Measurements from ENCODE around the gene TRIM52.
"Not testable (repeated sequence)": the region's sequence is repeated elsewhere in the genome, so short reads cannot be mapped to it uniquely, and the experiment has no call there.

TRIM52 gene

DNA sequence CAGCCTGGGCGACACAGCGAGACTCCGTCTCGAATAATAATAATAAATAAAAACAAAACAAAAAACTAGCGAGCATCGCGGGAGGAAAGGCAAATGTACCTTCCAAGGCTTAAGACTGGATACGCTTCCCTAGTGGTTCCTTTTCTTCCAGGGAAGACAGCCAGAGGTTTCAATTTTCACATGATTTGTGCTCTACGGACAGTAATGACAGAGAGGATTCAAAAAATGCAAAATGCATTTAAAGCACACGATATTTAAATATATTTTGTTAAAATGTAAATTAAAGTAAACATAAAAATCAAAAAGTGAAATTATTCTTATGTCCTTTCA is 42.2 kb downstream of the TRIM52 start:
- TF ChIP-seq GATA1 (IDR thresholded peaks at IDR 0.05; ENCODE audit: low read depth, low read length) (no peak), POLR2A (IDR thresholded peaks at IDR 0.05; ENCODE audit: low read length) (no peak)

DNA sequence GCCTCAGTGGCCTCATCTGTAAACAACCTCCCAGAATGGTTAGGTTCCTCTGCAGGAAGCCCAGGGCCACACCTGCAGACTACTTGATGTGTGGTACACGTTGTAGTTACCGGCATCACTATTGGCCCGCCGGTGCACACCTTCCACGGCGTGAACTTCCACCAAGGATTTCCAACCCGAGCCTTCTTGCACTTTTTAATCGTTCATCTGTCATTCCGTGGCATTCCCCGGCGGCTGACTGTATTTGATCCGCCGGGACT is 43.2 kb downstream of the TRIM52 start:
- TF ChIP-seq GATA1 (IDR thresholded peaks at IDR 0.05; ENCODE audit: low read depth, low read length) (no peak), POLR2A (IDR thresholded peaks at IDR 0.05; ENCODE audit: low read length) (no peak)
- DNase-seq = no peak

More for the DNA sequence above, 42.2 kb downstream of the TRIM52 start:
- no peak for DNase-seq

DNA sequence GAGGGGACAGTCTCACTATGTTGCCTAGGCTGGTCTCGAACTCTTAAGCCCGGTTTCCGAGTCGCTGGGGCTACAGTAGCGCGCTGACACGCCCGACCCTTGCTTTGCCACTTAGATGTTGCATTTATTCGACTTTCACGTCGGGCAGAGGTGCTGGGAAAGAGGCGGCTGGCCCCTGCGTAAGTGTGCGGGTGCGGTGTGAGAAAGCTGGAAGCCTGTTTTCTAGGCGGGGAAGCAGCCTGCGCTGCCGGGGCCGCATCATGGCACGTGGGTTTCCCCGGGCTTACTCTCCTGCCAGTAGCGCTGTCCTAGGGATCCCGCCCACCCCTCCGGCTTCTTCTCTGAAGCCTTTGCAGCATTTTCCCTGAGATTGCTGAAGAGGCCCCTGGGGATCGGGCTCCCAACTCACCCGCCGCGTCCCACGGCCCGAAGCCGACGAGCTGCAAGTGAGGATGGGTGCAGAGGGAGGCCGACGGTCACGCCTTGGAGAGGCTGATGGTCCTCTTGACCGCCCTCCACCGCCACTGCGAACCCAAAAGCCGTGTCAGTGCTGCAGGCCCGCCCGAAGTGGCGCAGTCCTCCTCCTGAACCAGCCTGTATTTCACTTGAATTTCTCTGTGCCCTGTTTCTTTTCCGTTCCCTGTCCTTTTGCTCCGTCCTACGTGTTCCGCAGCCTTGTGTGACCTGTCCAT is 43.7 kb downstream of the TRIM52 start:
- TF ChIP-seq POLR2A (IDR thresholded peaks at IDR 0.05; ENCODE audit: low read length) = no peak
- TF ChIP-seq GATA1 (IDR thresholded peaks at IDR 0.05; ENCODE audit: low read depth, low read length) = no peak
- DNase-seq = no peak

DNA sequence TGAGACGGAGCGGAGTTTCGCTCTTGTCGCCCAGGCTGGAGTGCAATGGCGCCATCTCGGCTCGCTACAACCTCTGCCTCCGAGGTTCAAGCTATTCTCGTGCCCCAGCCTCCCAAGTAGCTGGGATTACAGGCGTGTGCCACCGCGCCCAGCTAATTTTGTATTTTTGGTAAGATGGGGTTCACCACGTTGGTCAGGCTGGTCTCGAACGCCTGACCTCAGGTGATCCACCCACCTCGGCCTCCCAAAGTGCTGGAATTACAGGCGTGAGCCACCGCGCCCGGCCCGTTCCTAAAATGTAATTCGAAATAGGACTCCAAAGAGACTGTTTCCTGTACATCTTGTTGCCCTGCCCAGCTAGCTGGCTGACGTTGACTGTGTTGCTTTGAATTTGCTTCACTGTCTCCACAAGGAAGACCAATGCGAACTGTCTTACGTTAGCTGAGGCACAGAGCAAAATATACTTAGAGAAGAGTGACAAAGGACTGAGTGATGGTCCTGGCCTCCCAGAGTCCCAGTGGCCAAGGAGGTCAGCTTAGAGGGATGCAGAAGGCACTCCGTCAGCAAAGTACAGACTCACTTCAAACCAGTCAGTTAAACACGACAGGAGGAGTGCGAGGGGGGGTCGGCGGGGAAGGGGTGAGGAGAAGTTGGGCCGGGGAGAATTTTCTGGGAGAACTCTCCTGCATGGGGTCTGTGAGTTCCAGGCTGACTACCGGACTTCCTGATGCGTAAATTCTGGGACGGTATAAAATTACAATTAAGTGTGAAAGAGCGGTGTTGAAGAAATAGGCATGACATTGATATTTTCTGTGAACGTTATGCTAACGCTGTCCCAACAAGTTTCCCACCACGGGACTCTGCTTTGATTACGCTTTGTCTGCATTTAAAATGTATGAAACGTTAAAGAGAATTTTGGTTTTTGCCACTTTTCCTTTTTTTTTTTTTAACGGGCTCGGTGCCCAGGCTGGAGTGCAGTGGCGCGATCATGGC is 44.6 kb downstream of the TRIM52 start:
- DNase-seq = no peak

DNA sequence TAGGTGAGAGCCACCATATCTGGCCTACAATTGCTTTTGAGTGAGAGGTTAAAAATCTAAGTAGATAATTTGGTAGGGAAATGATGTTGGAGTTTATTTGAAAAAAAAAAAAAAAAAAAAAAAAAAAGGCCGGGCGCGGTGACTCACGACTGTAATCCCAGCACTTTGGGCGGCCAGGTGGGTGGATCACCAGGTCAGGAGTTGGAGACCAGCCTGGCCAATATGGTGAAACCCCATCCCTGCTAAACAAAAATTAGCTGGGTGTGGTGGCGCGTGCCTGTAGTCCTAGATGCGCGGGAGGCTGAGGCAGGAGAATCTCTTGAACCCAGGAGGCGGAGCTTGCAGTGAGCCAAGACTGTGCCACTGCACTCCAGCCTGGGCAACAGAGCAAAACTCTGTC is 46.7 kb downstream of the TRIM52 start:
- not testable (repeated sequence) for DNase-seq

More for the DNA sequence above, 44.6 kb downstream of the TRIM52 start:
- TF ChIP-seq POLR2A (IDR thresholded peaks at IDR 0.05; ENCODE audit: low read length) (no peak), GATA1 (IDR thresholded peaks at IDR 0.05; ENCODE audit: low read depth, low read length) (no peak)

DNA sequence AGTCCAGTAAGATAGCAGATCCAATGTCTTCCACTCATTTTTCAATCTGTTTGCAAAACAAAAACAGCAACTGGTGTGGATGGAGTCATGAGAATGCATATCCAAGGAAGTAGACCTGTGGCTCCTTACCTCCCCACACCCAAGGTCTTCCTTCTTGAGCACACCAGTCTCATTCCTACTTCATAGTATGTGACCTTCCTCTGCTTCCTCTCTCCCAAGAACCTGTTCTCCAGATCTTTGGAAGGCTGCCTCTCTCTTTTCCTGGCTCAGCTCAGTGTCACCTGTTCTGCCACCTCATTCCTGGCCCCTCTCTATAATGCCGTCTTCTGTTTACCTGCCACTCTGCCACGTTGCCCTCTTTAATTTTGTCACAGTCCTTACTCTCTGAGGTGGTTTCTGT is 48.0 kb downstream of the TRIM52 start:
- no peak for DNase-seq
- TF ChIP-seq POLR2A (IDR thresholded peaks at IDR 0.05; ENCODE audit: low read length) (no peak), GATA1 (IDR thresholded peaks at IDR 0.05; ENCODE audit: low read depth, low read length) (no peak)

DNA sequence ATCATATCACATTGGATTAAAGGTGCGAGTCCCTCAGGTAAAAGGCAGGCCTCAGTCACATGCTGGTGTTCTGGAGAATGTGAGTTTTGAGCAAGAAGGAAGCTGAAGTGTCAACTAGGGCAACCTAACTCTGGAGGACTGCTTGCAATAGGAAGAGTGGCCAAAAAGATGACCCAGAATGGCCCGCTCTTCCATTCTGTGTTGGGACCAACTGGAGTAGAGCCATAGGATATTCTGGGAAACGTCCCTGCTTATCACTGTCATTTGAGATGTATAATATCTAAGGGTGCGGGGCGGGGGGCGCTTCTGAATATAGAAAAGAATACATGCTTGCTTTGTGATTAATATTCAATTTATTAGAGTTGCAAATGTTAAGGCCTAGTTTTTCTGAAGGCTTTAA is 48.9 kb downstream of the TRIM52 start:
- TF ChIP-seq POLR2A (IDR thresholded peaks at IDR 0.05; ENCODE audit: low read length) = no peak
- TF ChIP-seq GATA1 (IDR thresholded peaks at IDR 0.05; ENCODE audit: low read depth, low read length) = no peak
- no peak for DNase-seq

DNA sequence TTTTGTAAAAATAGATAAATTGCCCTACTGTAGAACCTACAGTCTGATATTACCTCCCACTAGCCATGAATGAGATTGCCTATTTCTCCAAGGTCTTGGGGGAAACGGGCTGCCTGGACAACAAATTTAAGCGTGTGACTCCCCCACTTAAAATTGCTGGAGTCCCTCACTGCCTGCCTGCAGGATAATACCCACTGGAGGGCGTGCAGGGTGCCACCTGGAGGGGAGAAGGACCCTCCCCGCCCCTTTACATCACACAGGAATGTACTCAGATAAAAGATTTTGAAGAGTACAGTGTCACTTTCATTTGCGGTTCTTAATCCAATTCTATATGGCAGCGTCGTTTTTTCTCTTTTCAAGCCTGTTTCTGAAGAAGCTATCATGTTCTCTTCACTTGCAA is 49.7 kb downstream of the TRIM52 start:
- TF ChIP-seq POLR2A (IDR thresholded peaks at IDR 0.05; ENCODE audit: low read length) (no peak), GATA1 (IDR thresholded peaks at IDR 0.05; ENCODE audit: low read depth, low read length) (no peak)
- no peak for DNase-seq

DNA sequence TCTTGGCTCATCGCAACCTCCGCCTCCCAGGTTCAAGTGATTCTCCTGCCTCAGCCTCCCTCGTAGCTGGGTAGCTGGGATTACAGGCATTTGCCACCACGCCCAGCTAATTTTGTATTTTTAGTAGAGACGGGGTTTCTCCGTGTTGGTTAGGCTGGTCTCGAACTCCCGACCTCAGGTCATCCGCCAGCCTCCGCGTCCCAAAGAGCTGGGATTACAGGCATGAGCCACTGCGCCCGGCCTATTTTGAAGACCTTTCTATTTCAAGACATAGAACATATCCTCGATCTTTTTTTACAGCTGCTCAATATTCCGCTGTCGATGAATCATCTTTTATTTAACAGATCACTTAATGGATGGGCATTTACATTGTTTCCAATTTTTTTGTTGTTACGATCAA is 50.2 kb downstream of the TRIM52 start:
- not testable (repeated sequence) for DNase-seq

DNA sequence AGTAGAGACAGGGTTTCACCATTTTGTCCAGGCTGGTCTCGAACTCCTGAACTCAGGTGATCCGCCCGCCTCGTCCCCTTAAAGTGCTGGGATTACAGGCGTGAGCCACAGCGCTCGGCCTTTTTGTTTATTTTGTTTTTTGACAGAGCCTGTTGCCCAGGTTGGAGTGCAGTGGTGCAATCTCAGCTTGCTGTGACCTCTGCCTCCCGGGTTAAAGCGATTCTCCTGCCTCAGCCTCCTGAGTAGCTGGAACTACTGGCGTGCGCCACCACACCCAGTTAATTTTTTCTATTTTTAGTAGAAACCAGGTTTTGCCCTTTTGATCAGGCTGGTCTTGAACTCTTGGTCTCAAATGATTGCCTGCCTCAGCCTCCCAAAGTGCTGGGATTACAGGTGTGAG is 50.8 kb downstream of the TRIM52 start:
- not testable (repeated sequence) for DNase-seq

DNA sequence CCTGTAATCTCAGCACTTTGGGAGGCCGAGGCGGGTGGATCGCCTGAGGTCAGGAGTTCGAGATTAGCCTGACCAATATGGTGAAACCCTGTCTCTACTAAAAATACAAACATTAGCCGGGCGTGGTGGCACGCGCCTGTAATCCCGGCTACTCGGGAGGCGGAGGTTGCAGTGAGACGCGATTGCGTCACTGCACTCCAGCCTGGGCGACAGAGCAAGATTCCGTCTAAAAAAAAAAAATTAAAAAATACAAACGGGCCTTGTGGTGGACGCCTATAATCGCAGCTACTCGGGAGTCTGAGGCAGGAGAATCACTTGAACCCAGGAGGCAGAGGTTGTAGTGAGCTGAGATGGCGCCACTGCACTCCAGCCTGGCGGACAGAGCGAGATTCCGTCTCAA is 51.9 kb downstream of the TRIM52 start:
- not testable (repeated sequence) for DNase-seq

DNA sequence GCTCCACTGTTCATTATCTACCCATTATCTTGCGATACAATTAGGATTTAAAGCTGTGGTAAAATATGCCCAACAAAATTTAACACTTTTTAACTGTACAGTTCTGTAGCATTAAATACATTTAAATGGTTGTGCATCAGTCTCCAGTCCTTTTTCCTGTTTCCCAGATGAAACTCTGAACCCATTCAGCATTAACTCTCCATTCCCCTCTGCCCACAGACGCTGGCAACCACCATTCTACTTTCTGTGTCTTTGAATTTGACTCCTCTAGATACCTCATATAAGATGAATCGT is 53.0 kb downstream of the TRIM52 start:
- no peak for DNase-seq
- no peak for TF ChIP-seq POLR2A (IDR thresholded peaks at IDR 0.05; ENCODE audit: low read length)
- TF ChIP-seq GATA1 (IDR thresholded peaks at IDR 0.05; ENCODE audit: low read depth, low read length) = no peak

DNA sequence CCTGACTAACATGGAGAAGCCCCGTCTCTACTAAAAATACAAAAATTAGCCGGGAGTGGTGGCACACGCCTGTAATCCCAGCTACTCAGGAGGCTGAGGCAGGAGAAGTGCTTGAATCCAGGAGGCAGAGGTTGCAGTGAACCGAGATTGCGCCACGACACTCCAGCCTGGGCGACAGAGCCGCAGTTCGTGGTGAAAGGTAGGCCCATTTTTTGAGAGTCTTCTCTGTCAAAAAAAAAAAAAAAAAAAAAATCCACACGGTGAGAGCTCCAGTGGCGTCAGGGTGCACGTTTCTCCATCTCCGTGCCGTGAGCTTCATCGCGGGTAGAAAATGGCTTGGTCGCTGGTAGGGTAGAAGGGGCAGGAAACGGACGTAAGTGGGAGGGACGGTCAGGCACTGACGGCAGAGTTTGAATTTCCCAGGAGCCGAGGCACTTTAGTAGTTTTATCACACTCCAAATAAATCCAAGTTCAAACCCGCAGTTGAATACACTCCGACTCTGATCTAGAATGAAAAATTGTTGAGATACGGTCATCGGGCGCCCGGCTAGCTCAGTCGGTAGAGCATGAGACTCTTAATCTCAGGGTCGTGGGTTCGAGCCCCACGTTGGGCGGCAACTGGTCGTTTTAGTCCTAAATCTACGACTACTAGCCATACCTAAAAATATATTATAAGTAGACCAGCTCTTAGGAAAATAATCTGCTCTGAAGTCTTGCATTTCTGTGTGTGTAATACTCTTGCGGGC is 53.6 kb downstream of the TRIM52 start:
- no peak for DNase-seq
- TF ChIP-seq POLR2A (IDR thresholded peaks at IDR 0.05; ENCODE audit: low read length) = no peak

DNA sequence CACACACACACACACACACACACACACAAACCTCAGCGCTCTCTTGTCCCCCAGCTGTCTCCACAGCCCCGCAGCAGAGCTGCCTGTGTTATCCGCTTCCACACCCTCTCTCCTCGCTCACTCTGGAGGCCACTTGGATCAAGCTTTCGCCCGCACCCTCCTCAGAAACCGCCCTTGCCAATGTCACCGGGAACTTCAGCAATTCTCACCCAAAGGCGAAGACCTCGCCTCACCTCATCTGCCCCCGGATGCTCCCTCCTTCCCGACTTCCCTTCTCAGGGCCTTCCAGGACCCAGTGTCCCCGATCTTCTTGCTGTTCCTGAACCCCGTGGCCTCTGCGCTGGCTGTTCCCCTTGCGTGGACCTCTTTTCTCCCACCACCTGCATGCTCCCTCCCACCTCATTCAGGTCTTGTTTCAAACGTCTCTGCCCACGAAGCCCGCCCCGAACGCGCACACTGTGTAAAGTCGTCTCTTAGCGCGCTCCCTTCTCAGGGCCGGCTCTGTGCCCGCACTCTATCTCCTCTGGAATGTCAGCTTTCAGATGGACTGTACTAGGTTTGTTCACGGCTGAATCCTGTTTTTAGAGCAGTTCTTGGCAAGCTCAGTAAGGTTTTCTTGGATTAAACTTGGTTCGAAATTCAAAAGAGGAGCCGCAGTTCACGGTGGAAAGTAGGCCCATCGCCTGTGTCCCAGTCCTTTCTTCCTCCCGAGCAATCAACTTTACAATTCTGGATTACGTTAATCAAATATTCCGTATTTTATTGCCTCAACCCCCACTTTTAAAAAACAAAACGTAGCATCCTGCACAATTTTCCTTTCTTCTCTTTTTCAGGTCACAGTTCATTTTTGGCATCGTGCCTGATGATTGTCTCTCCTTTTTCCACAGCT is 54.9 kb downstream of the TRIM52 start:
- TF ChIP-seq POLR2A (IDR thresholded peaks at IDR 0.05; ENCODE audit: low read length) (no peak), GATA1 (IDR thresholded peaks at IDR 0.05; ENCODE audit: low read depth, low read length) (no peak)
- DNase-seq = no peak
